Breast epithelium (tissue), 4 donors: ENCODE data around the gene PAM16. TPM values are rescaled to one million over a fixed set of nuclear protein-coding genes. Genes with fewer than 3 reads are reported as not detected.
"Not testable (repeated sequence)": the region's sequence is repeated elsewhere in the genome, so short reads cannot be mapped to it uniquely, and the experiment has no call there.

ENCODE experiments used
- DNase-seq, 2 donors: peaks; one replicate each; pipeline ENCODE4 v3.0.0-alpha.2; 2019; ENCODE audit warnings: low spot score in 2 of 2
- H3K27ac ChIP-seq, 2 donors: fragments of 200-600 bp; sonication (generic) in 1 of 2; one replicate each; pipeline ENCODE4 v1.5.1; 2016 to 2019; ENCODE audit warnings: mild to moderate bottlenecking in 1 of 2
- H3K27me3 ChIP-seq, 2 donors: fragments of 200-600 bp; sonication (generic) in 1 of 2; one replicate each; pipeline versions ENCODE4 v1.5.1 to v1.6.0; 2017 to 2019; ENCODE audit warnings: control low read depth in 1 of 2, mild to moderate bottlenecking in 1 of 2
- H3K36me3 ChIP-seq: fragments of 200-600 bp; one replicate; pipeline ENCODE4 v1.5.1; 2019
- H3K4me1 ChIP-seq, 2 donors: fragments of 200-600 bp; sonication (generic); one replicate each; pipeline ENCODE4 v1.5.1; 2016 to 2019; ENCODE audit warnings: control low read depth in 1 of 2
- H3K4me3 ChIP-seq, 3 donors: fragments of 200-600 bp; sonication (generic); 1 replicate in 2 of 3; 2 replicates in 1 of 3; pipeline ENCODE4 v1.5.1; 2016 to 2019; ENCODE audit warnings: mild to moderate bottlenecking in 3 of 3, moderate library complexity in 2 of 3
- H3K9me3 ChIP-seq, 2 donors: fragments of 200-600 bp; sonication (generic) in 1 of 2; one replicate each; pipeline ENCODE4 v1.5.1; 2016 to 2019; ENCODE audit warnings: control low read depth in 1 of 2
- CTCF ChIP-seq, 3 donors: fragments of 450-650 bp; IDR thresholded peaks; one replicate each; pipeline ENCODE4 v1.5.1; 2016 to 2017; ENCODE audit warnings: antibody characterized with exemption in 3 of 3, mild to moderate bottlenecking in 3 of 3, moderate library complexity in 3 of 3
- POLR2A ChIP-seq: fragments of 450-650 bp; IDR thresholded peaks from one replicate; pipeline ENCODE4 v1.6.1; 2016; ENCODE audit warnings: antibody characterized with exemption, mild to moderate bottlenecking, moderate library complexity
- POLR2AphosphoS5 ChIP-seq, 3 donors: sonication (generic); formaldehyde crosslinking; IDR thresholded peaks; one replicate each; pipeline ENCODE4 v1.6.1; 2017; ENCODE audit warnings: antibody characterized with exemption in 3 of 3
- intact Hi-C: fragments of 100-400 bp; cut with DNase I; formaldehyde crosslinking; loops from one replicate; pipeline ENCODE4 v1.15.1; 2023; ENCODE audit warnings: low total_unique reads
- total RNA-seq, 3 donors: library from RNA; depleted of rRNA; stranded (reverse); fragments of >200 nt; gene quantifications; one replicate each; pipeline ENCODE4 v1.1.0, GENCODE V29; 2016

The PAM16 gene
- total RNA-seq, 3 donors from 2014 or later, result 24.9 to 52.4 (median 49.9) TPM

- Histone ChIP-seq H3K9me3 (no peaks in the 10 kb centered on the region), H3K27ac (no peak overlapping the region), H3K27me3 (no peaks in the 10 kb centered on the region), H3K4me3 (no peak overlapping the region), H3K36me3 (no peaks in the 10 kb centered on the region), H3K4me1 (no peaks in the 10 kb centered on the region)
- TF ChIP-seq CTCF (IDR thresholded peaks at IDR 0.05) (no peak), POLR2AphosphoS5 (IDR thresholded peaks at IDR 0.05) (no peak), POLR2A (no peak)
- intact Hi-C loops, result loop anchor here (2.0 kb wide), 1 partner anchor 28 kb away; no protein-coding TSS in a partner anchor
- no peak for DNase-seq
Measured at GRCh38 chr16:4334724-4335495, 16.2 kb downstream of the PAM16 start.

DNA sequence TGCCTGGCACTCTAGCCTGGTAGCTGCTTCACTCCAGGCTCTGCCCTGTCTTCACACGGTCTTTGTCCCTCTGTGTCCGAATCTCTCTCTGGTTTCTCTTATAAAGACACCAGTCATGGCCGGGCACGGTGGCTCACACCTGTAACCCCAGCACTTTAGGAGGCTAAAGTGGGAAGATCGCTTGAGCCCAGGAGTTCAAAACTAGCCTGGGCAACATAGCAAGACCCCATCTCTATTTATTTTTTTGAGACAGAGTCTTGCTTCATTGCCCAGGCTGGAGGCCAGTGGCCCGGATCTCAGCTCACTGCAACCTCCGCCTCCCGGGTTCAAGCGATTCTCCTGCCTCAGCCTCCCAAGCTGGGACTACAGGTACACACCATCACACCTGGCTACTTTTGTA lies 17.4 kb downstream of the PAM16 start:
- not testable (repeated sequence) for H3K27ac ChIP-seq, H3K9me3 ChIP-seq, DNase-seq, H3K4me3 ChIP-seq, H3K27me3 ChIP-seq, H3K36me3 ChIP-seq, H3K4me1 ChIP-seq
- intact Hi-C loops, result loop anchor here (2.0 kb wide), 1 partner anchor 29 kb away; no protein-coding TSS in a partner anchor

DNA sequence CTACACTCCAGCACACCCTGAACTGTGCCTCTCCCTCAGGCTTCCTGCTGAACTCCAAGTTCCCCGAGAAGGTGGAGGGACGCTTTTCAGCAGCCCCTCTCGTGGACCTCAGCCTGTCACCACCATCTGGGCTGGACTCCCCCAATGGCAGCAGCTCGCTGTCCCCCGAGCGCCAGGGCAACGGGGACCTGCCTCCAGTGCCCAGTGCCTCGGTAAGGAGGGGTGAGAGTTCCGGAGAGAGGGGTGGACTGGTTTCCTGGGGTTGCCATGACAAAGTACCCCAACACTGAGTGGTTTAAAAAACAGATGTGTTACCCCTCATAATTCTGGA lies 17.8 kb downstream of the PAM16 start:
- no peak for DNase-seq
- Histone ChIP-seq H3K4me3 (no peak overlapping the region), H3K4me1 (peaks cover 6 to 8% of the 10 kb centered on the region in 2 donors), H3K9me3 (no peaks in the 10 kb centered on the region), H3K36me3 (no peaks in the 10 kb centered on the region), H3K27me3 (no peaks in the 10 kb centered on the region), H3K27ac (no peak overlapping the region)
- TF ChIP-seq POLR2AphosphoS5 (IDR thresholded peaks at IDR 0.05), result no peak
- TF ChIP-seq POLR2A, result no peak
- TF ChIP-seq CTCF (IDR thresholded peaks at IDR 0.05), result no peak
- intact Hi-C loops, result no loop called here

- Histone ChIP-seq H3K4me1 (peaks cover 6 to 8% of the 10 kb centered on the region in 2 donors), H3K27me3 (no peaks in the 10 kb centered on the region), H3K4me3 (no peak overlapping the region), H3K9me3 (no peaks in the 10 kb centered on the region), H3K36me3 (no peaks in the 10 kb centered on the region), H3K27ac (no peak overlapping the region)
- intact Hi-C loops, result no loop called here
- TF ChIP-seq CTCF (IDR thresholded peaks at IDR 0.05) (no peak), POLR2AphosphoS5 (IDR thresholded peaks at IDR 0.05) (no peak), POLR2A (no peak)
- no peak for DNase-seq
Measured at GRCh38 chr16:4332623-4333307, 18.4 kb downstream of the PAM16 start.

DNA sequence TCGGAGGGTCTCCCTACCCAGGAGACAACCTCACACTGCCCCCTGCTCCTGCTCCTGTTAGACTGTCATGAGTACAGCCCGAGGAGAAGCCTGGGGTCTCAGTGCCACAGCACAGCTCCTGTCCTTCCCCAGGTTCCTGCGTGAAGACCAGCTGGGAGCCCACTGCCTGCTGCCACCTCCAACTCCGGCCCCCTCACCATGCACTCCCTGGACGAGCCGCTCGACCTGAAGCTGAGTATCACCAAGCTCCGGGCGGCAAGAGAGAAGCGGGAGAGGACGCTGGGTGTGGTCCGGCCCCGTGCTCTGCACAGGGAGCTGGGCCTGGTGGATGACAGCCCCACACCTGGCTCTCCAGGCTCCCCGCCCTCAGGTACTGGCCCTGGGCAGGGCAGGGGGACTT lies 19.0 kb downstream of the PAM16 start:
- no peaks in the 10 kb centered on the region for H3K36me3 ChIP-seq
- no peak for TF ChIP-seq POLR2AphosphoS5 (IDR thresholded peaks at IDR 0.05)
- TF ChIP-seq POLR2A, result no peak
- no peak for TF ChIP-seq CTCF (IDR thresholded peaks at IDR 0.05)
- no peaks in the 10 kb centered on the region for H3K27me3 ChIP-seq
- peaks cover 6 to 14% of the 10 kb centered on the region in 2 donors for H3K4me1 ChIP-seq
- intact Hi-C loops, result no loop called here
- no peak overlapping the region for H3K4me3 ChIP-seq
- DNase-seq, result no peak
- H3K9me3 ChIP-seq, result no peaks in the 10 kb centered on the region
- no peak overlapping the region for H3K27ac ChIP-seq
